Ishikawa (cell line): ENCODE data around the gene KNOP1.

Experiments used
- CEBPB ChIP-seq: IDR thresholded peaks from 2 replicates; pipeline ENCODE4 v1.6.1; 2012
- CREB1 ChIP-seq: IDR thresholded peaks from 2 replicates; pipeline ENCODE4 v1.6.1; 2012; ENCODE audit warnings: low read depth
- EGR1 ChIP-seq: IDR thresholded peaks from 2 replicates; pipeline ENCODE4 v1.6.1; 2012
- EP300 ChIP-seq: IDR thresholded peaks from 2 replicates; pipeline ENCODE4 v1.6.1; 2012; ENCODE audit warnings: borderline replicate concordance
- FOXM1 ChIP-seq: IDR thresholded peaks from 2 replicates; pipeline ENCODE4 v1.6.1; 2012; ENCODE audit warnings: low read depth, borderline replicate concordance
- MAX ChIP-seq: IDR thresholded peaks from 2 replicates; pipeline ENCODE4 v1.6.1; 2012
- NFIC ChIP-seq: IDR thresholded peaks from 2 replicates; pipeline ENCODE4 v1.6.1; 2012
- RAD21 ChIP-seq: IDR thresholded peaks from 2 replicates; pipeline ENCODE4 v1.6.1; 2012; ENCODE audit warnings: low read depth
- REST ChIP-seq: IDR thresholded peaks from 2 replicates; pipeline ENCODE4 v1.6.1; 2012; ENCODE audit warnings: low read depth, mild to moderate bottlenecking
- TAF1 ChIP-seq: IDR thresholded peaks from 2 replicates; pipeline ENCODE4 v1.6.1; 2012; ENCODE audit warnings: low read depth, mild to moderate bottlenecking
- TCF12 ChIP-seq: IDR thresholded peaks from 2 replicates; pipeline ENCODE4 v1.6.1; 2012; ENCODE audit warnings: low read depth
- TEAD4 ChIP-seq: IDR thresholded peaks from 2 replicates; pipeline ENCODE4 v1.6.1; 2012
- USF1 ChIP-seq: IDR thresholded peaks from 2 replicates; pipeline ENCODE4 v1.6.1; 2012
- YY1 ChIP-seq: IDR thresholded peaks from 2 replicates; pipeline ENCODE4 v1.6.1; 2012; ENCODE audit warnings: low read depth
- ZBTB7A ChIP-seq: IDR thresholded peaks from 2 replicates; pipeline ENCODE4 v1.6.1; 2012; ENCODE audit warnings: low read depth

Gene KNOP1

GRCh38 chr16:19715566-19715965, 2.5 kb downstream of the KNOP1 start:
- TF ChIP-seq TCF12 (no peak), TEAD4 (no peak), TAF1 (no peak), REST (no peak), CEBPB (no peak), NFIC (no peak), ZBTB7A (no peak), FOXM1 (no peak), MAX (no peak), EP300 (no peak), USF1 (no peak), RAD21 (no peak), YY1 (no peak), CREB1 (no peak), EGR1 (no peak)

- no peak for TF ChIP-seq YY1
- no peak for TF ChIP-seq CEBPB
- no peak for TF ChIP-seq CREB1
- TF ChIP-seq EGR1 = no peak
- no peak for TF ChIP-seq MAX
- no peak for TF ChIP-seq TCF12
- TF ChIP-seq REST = no peak
- TF ChIP-seq FOXM1 = no peak
- TF ChIP-seq ZBTB7A = no peak
- TF ChIP-seq NFIC = no peak
These were observed 4.3 kb downstream of the KNOP1 start for GRCh38 chr16:19713697-19714096.

- TF ChIP-seq CREB1 (no peak), TEAD4 (no peak), MAX (no peak), RAD21 (no peak), ZBTB7A (no peak), NFIC (no peak), TCF12 (no peak), YY1 (no peak), EP300 (no peak), FOXM1 (no peak), REST (no peak), TAF1 (no peak), CEBPB (no peak), EGR1 (no peak), USF1 (no peak)
These were observed 5.5 kb downstream of the KNOP1 start for GRCh38 chr16:19712418-19713058.

GRCh38 chr16:19711643-19712042, 6.4 kb downstream of the KNOP1 start:
- TF ChIP-seq NFIC = no peak
- TF ChIP-seq USF1 = no peak
- TF ChIP-seq YY1 = no peak
- TF ChIP-seq EP300 = no peak
- TF ChIP-seq TEAD4 = no peak
- TF ChIP-seq TCF12 = no peak
- no peak for TF ChIP-seq CREB1
- no peak for TF ChIP-seq RAD21
- no peak for TF ChIP-seq FOXM1
- no peak for TF ChIP-seq MAX
- no peak for TF ChIP-seq CEBPB
- no peak for TF ChIP-seq TAF1
- no peak for TF ChIP-seq ZBTB7A
- TF ChIP-seq REST = no peak
- TF ChIP-seq EGR1 = no peak
